Neural cell (in vitro differentiated cells): ENCODE data around the gene FAF1.
"Not testable (repeated sequence)": the region's sequence is repeated elsewhere in the genome, so short reads cannot be mapped to it uniquely, and the experiment has no call there.

Experiments used
- EP300 ChIP-seq: fragments of 450-650 bp; conservative IDR thresholded peaks from 2 replicates; pipeline ENCODE4 v1.6.1; 2014; ENCODE audit warnings: antibody characterized with exemption, mild to moderate bottlenecking, moderate library complexity; ENCODE audit not compliant: poor library complexity, severe bottlenecking
- EZH2 ChIP-seq: fragments of 200-600, 300-800 bp; shearing (Covaris generic), sonication (generic); IDR thresholded peaks from 2 replicates; pipeline ENCODE4 v1.6.1; 2014; ENCODE audit warnings: antibody characterized with exemption, low read length, borderline replicate concordance, mild to moderate bottlenecking; ENCODE audit not compliant: insufficient read depth, poor library complexity, severe bottlenecking
- POLR2AphosphoS5 ChIP-seq: IDR thresholded peaks from 2 replicates; pipeline ENCODE4 v1.6.1; 2012
- TAF1 ChIP-seq: IDR thresholded peaks from 2 replicates; pipeline ENCODE4 v1.6.1; 2012; ENCODE audit warnings: low read depth
- TF ChIP-seq, protein P1 (sequence below): fragments of 450-650 bp; IDR thresholded peaks from 2 replicates; pipeline ENCODE4 v1.5.1; 2014; ENCODE audit warnings: antibody characterized with exemption, mild to moderate bottlenecking, moderate library complexity; ENCODE audit not compliant: poor library complexity, severe bottlenecking
- TF ChIP-seq, protein P2 (sequence below): IDR thresholded peaks from 2 replicates; pipeline ENCODE4 v1.6.1; 2012; ENCODE audit warnings: borderline replicate concordance

DNA sequence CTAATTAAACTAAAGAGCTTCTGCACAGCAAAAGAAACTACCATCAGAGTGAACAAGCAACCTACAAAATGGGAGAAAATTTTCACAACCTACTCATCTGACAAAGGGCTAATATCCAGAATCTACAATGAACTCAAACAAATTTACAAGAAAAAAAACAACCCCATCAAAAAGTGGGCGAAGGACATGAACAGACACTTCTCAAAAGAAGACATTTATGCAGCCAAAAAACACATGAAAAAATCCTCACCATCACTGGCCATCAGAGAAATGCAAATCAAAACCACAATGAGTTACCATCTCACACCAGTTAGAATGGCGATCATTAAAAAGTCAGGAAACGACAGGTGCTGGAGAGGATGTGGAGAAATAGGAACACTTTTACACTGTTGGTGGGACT is 95.2 kb downstream of the FAF1 start:
- TF ChIP-seq, protein P1, sequence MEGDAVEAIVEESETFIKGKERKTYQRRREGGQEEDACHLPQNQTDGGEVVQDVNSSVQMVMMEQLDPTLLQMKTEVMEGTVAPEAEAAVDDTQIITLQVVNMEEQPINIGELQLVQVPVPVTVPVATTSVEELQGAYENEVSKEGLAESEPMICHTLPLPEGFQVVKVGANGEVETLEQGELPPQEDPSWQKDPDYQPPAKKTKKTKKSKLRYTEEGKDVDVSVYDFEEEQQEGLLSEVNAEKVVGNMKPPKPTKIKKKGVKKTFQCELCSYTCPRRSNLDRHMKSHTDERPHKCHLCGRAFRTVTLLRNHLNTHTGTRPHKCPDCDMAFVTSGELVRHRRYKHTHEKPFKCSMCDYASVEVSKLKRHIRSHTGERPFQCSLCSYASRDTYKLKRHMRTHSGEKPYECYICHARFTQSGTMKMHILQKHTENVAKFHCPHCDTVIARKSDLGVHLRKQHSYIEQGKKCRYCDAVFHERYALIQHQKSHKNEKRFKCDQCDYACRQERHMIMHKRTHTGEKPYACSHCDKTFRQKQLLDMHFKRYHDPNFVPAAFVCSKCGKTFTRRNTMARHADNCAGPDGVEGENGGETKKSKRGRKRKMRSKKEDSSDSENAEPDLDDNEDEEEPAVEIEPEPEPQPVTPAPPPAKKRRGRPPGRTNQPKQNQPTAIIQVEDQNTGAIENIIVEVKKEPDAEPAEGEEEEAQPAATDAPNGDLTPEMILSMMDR, result not testable (repeated sequence)
- TF ChIP-seq EZH2, EP300, TAF1, POLR2AphosphoS5: not testable (repeated sequence)
- TF ChIP-seq, protein P2, sequence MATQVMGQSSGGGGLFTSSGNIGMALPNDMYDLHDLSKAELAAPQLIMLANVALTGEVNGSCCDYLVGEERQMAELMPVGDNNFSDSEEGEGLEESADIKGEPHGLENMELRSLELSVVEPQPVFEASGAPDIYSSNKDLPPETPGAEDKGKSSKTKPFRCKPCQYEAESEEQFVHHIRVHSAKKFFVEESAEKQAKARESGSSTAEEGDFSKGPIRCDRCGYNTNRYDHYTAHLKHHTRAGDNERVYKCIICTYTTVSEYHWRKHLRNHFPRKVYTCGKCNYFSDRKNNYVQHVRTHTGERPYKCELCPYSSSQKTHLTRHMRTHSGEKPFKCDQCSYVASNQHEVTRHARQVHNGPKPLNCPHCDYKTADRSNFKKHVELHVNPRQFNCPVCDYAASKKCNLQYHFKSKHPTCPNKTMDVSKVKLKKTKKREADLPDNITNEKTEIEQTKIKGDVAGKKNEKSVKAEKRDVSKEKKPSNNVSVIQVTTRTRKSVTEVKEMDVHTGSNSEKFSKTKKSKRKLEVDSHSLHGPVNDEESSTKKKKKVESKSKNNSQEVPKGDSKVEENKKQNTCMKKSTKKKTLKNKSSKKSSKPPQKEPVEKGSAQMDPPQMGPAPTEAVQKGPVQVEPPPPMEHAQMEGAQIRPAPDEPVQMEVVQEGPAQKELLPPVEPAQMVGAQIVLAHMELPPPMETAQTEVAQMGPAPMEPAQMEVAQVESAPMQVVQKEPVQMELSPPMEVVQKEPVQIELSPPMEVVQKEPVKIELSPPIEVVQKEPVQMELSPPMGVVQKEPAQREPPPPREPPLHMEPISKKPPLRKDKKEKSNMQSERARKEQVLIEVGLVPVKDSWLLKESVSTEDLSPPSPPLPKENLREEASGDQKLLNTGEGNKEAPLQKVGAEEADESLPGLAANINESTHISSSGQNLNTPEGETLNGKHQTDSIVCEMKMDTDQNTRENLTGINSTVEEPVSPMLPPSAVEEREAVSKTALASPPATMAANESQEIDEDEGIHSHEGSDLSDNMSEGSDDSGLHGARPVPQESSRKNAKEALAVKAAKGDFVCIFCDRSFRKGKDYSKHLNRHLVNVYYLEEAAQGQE, result not testable (repeated sequence)
